Measurements from ENCODE around the gene DBX2. TPM values are rescaled to one million over a fixed set of nuclear protein-coding genes. Genes with fewer than 3 reads are reported as not detected.
"Not testable (repeated sequence)": the region's sequence is repeated elsewhere in the genome, so short reads cannot be mapped to it uniquely, and the experiment has no call there.

Gene DBX2
- total RNA-seq, 1 donor from 2014 or later: not detected

- Mint-ChIP-seq H3K4me1 (peaks cover 30% of the 10 kb centered on the region), H3K27ac (no peak overlapping the region), H3K27me3 (ENCODE audit: insufficient read depth, low read depth) (peaks cover 33% of the 10 kb centered on the region), H3K4me3 (no peak overlapping the region), H3K9me3 (peaks cover 12% of the 10 kb centered on the region), H3K36me3 (no peaks in the 10 kb centered on the region)
- Histone ChIP-seq H3K27ac (peak overlapping the region; percentile 72), H3K4me1 (peaks cover 43% of the 10 kb centered on the region), H3K9ac (no peak overlapping the region), H2AFZ (replicated peaks) (peak overlapping the region; percentile 21), H3K4me3 (peak overlapping the region; percentile 7), H3K4me2 (peak overlapping the region; percentile 54), H3K79me2 (ENCODE audit: low read depth) (no peaks in the 10 kb centered on the region), H3K27me3 (no peaks in the 10 kb centered on the region), H3K36me3 (no peaks in the 10 kb centered on the region), H3K9me3 (ENCODE audit: low read depth) (no peaks in the 10 kb centered on the region), H3F3A (ENCODE audit: low read depth) (peaks cover 20% of the 10 kb centered on the region), H4K20me1 (ENCODE audit: low read depth) (no peaks in the 10 kb centered on the region)
- no peak for TF ChIP-seq EZH2 (IDR thresholded peaks at IDR 0.05)
- no peak for TF ChIP-seq EZH2phosphoT487 (IDR thresholded peaks at IDR 0.05)
- no peak for TF ChIP-seq CTCF (IDR thresholded peaks at IDR 0.05)
- DNase-seq (ENCODE audit: low spot score): peak; percentile 41
These were observed 38.6 kb upstream of the DBX2 start for GRCh38 chr12:45089411-45090075.

- Histone ChIP-seq H3K36me3 (no peaks in the 10 kb centered on the region), H3F3A (ENCODE audit: low read depth) (peaks cover 20% of the 10 kb centered on the region), H3K4me1 (peaks cover 43% of the 10 kb centered on the region), H3K79me2 (ENCODE audit: low read depth) (no peaks in the 10 kb centered on the region), H3K27ac (peak overlapping the region; percentile 72), H4K20me1 (ENCODE audit: low read depth) (no peaks in the 10 kb centered on the region), H2AFZ (replicated peaks) (no peak overlapping the region), H3K4me2 (peak overlapping the region; percentile 54), H3K27me3 (no peaks in the 10 kb centered on the region), H3K9ac (no peak overlapping the region), H3K9me3 (ENCODE audit: low read depth) (no peaks in the 10 kb centered on the region), H3K4me3 (no peak overlapping the region)
- Mint-ChIP-seq H3K4me3 (no peak overlapping the region), H3K36me3 (no peaks in the 10 kb centered on the region), H3K9me3 (peaks cover 12% of the 10 kb centered on the region), H3K27me3 (ENCODE audit: insufficient read depth, low read depth) (peaks cover 36% of the 10 kb centered on the region), H3K27ac (no peak overlapping the region), H3K4me1 (peaks cover 30% of the 10 kb centered on the region)
- TF ChIP-seq EZH2phosphoT487 (IDR thresholded peaks at IDR 0.05) (no peak), EZH2 (IDR thresholded peaks at IDR 0.05) (no peak), CTCF (IDR thresholded peaks at IDR 0.05) (no peak)
- no peak for DNase-seq (ENCODE audit: low spot score)
These were observed 37.7 kb upstream of the DBX2 start for GRCh38 chr12:45088608-45089007.

GRCh38 chr12:45084248-45084647 lies 33.3 kb upstream of the DBX2 start:
- not testable (repeated sequence) for H3K4me3 Mint-ChIP-seq; H3K9ac ChIP-seq; H4K20me1 ChIP-seq (ENCODE audit: low read depth); H3K79me2 ChIP-seq (ENCODE audit: low read depth); DNase-seq (ENCODE audit: low spot score); H3K9me3 ChIP-seq (ENCODE audit: low read depth); H3K4me3 ChIP-seq; H3K27ac Mint-ChIP-seq; H3F3A ChIP-seq (ENCODE audit: low read depth); H3K27ac ChIP-seq; H3K4me1 Mint-ChIP-seq; H3K27me3 ChIP-seq; H2AFZ ChIP-seq (replicated peaks); H3K36me3 Mint-ChIP-seq; H3K4me2 ChIP-seq; H3K36me3 ChIP-seq
- H3K27me3 Mint-ChIP-seq (ENCODE audit: insufficient read depth, low read depth): peaks cover 23% of the 10 kb centered on the region
- peaks cover 17% of the 10 kb centered on the region for H3K9me3 Mint-ChIP-seq
- peaks cover 10% of the 10 kb centered on the region for H3K4me1 ChIP-seq

- H3F3A ChIP-seq (ENCODE audit: low read depth): peaks cover 15% of the 10 kb centered on the region
- no peaks in the 10 kb centered on the region for H3K79me2 ChIP-seq (ENCODE audit: low read depth)
- Mint-ChIP-seq H3K36me3 (no peaks in the 10 kb centered on the region), H3K27ac (no peak overlapping the region), H3K4me1 (peaks cover 12% of the 10 kb centered on the region), H3K27me3 (ENCODE audit: insufficient read depth, low read depth) (peaks cover 6% of the 10 kb centered on the region), H3K9me3 (peaks cover 2% of the 10 kb centered on the region), H3K4me3 (no peak overlapping the region)
- H3K36me3 ChIP-seq: no peaks in the 10 kb centered on the region
- DNase-seq (ENCODE audit: low spot score): no peak
- H4K20me1 ChIP-seq (ENCODE audit: low read depth): no peaks in the 10 kb centered on the region
- no peaks in the 10 kb centered on the region for H3K9me3 ChIP-seq (ENCODE audit: low read depth)
- H3K9ac ChIP-seq: no peak overlapping the region
- peak overlapping the region; percentile 78 for H2AFZ ChIP-seq (replicated peaks)
- H3K27me3 ChIP-seq: no peaks in the 10 kb centered on the region
- TF ChIP-seq EZH2 (IDR thresholded peaks at IDR 0.05) (no peak), CTCF (IDR thresholded peaks at IDR 0.05) (no peak), EZH2phosphoT487 (IDR thresholded peaks at IDR 0.05) (no peak)
- H3K4me1 ChIP-seq: peaks cover 35% of the 10 kb centered on the region
- H3K27ac ChIP-seq: peak overlapping the region; percentile 61
- H3K4me2 ChIP-seq: peak overlapping the region; percentile 58
- H3K4me3 ChIP-seq: no peak overlapping the region
These were observed 26.4 kb upstream of the DBX2 start for GRCh38 chr12:45077251-45077650.

All from neural progenitor cell (in vitro differentiated cells).